SK-N-MC (cell line): ENCODE measurements around the gene PARM1.

Experiments
- EZH2 ChIP-seq: fragments of 200-600 bp; sonication (generic); IDR thresholded peaks from one replicate; pipeline ENCODE4 v1.6.1; 2017; ENCODE audit warnings: antibody characterized with exemption
- POLR2AphosphoS5 ChIP-seq: IDR thresholded peaks from 2 replicates; pipeline ENCODE4 v1.6.1; 2012; ENCODE audit warnings: mild to moderate bottlenecking, low read depth, low read length, borderline replicate concordance

GRCh38 chr4:74890341-74890740 is 42.6 kb upstream of the PARM1 start:
- TF ChIP-seq POLR2AphosphoS5 (no peak), EZH2 (no peak)
